Lower lobe of right lung (tissue), 2 donors: ENCODE measurements around the gene TMEM229A. TPM values are rescaled to one million over a fixed set of nuclear protein-coding genes. Genes with fewer than 3 reads are reported as not detected.
"Not testable (repeated sequence)": the region's sequence is repeated elsewhere in the genome, so short reads cannot be mapped to it uniquely, and the experiment has no call there.

Experiments used
- ATAC-seq, 2 donors: fragments of 200-7000 bp; cut with Tn5 transposase; one replicate each; pipeline ENCODE4 v1.9.1; 2020 to 2022; ENCODE audit warnings: mild to moderate bottlenecking in 2 of 2, moderate library complexity in 2 of 2
- DNase-seq: peaks from one replicate; pipeline ENCODE4 v3.0.0-alpha.2; 2020
- H3K27ac ChIP-seq: fragments of 200-600 bp; one replicate; pipeline ENCODE4 v1.8.0; 2022
- H3K27me3 ChIP-seq: fragments of 200-600 bp; one replicate; pipeline ENCODE4 v1.8.0; 2022; ENCODE audit warnings: low read depth
- H3K36me3 ChIP-seq: fragments of 200-600 bp; one replicate; pipeline ENCODE4 v1.8.0; 2022; ENCODE audit warnings: mild to moderate bottlenecking
- H3K4me1 ChIP-seq: fragments of 200-600 bp; one replicate; pipeline ENCODE4 v1.8.0; 2022
- H3K4me3 ChIP-seq: fragments of 200-600 bp; one replicate; pipeline ENCODE4 v1.8.0; 2022; ENCODE audit warnings: mild to moderate bottlenecking
- H3K9me3 ChIP-seq: fragments of 200-600 bp; one replicate; pipeline ENCODE4 v1.8.0; 2022
- intact Hi-C: fragments of 100-400 bp; cut with DNase I; formaldehyde crosslinking; loops from one replicate; pipeline ENCODE4 v1.11.0; 2022
- total RNA-seq: library from RNA; stranded (reverse); fragmentation: NEBNext Ultra II Directional; extraction: Animal tissue kit (Norgen Biotek cat#: 25700); gene quantifications from one replicate; pipeline ENCODE4 v1.2.1, GENCODE V29; 2021
- TF ChIP-seq, protein P1 (sequence below): fragments of 200-600 bp; IDR thresholded peaks from one replicate; pipeline ENCODE4 v1.8.0; 2022; ENCODE audit warnings: antibody characterized with exemption, mild to moderate bottlenecking
- donor health status: DM: no; HTN: yes; CAD: no; lungs with severe emphysema.

TMEM229A gene
- total RNA-seq, 1 donor from 2014 or later, result not detected

DNA sequence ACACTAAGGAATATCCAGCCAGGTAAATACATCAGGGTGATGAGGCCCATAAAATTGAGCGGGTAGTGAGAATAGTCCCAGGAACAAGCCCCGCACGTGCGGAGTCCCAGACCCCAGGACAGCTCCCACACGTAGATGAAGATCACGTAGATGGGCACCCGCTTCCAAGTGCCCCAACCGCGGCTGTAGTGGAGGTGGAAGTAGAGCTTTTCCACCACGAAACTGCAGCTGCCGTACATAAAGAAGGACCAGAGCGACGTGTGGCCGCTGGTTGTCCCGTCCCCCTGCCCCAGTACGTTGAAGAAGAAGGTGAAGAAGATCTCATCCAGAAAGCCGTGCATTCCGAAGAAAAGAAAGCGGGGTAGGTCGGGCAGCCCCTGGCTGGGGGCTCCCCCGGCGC, 948 bp downstream of the TMEM229A start:
- H3K9me3 ChIP-seq, result no peaks in the 10 kb centered on the region
- intact Hi-C loops, result no loop called here
- H3K4me3 ChIP-seq, result peak overlapping the region; percentile 46
- DNase-seq (no peak), ATAC-seq (peak in 1 of 2 donors; percentile 11)
- TF ChIP-seq, protein P1, sequence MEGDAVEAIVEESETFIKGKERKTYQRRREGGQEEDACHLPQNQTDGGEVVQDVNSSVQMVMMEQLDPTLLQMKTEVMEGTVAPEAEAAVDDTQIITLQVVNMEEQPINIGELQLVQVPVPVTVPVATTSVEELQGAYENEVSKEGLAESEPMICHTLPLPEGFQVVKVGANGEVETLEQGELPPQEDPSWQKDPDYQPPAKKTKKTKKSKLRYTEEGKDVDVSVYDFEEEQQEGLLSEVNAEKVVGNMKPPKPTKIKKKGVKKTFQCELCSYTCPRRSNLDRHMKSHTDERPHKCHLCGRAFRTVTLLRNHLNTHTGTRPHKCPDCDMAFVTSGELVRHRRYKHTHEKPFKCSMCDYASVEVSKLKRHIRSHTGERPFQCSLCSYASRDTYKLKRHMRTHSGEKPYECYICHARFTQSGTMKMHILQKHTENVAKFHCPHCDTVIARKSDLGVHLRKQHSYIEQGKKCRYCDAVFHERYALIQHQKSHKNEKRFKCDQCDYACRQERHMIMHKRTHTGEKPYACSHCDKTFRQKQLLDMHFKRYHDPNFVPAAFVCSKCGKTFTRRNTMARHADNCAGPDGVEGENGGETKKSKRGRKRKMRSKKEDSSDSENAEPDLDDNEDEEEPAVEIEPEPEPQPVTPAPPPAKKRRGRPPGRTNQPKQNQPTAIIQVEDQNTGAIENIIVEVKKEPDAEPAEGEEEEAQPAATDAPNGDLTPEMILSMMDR, result no peak
- H3K36me3 ChIP-seq, result no peaks in the 10 kb centered on the region
- peaks cover 37% of the 10 kb centered on the region for H3K27me3 ChIP-seq
- H3K4me1 ChIP-seq, result peaks cover 14% of the 10 kb centered on the region
- no peak overlapping the region for H3K27ac ChIP-seq

DNA sequence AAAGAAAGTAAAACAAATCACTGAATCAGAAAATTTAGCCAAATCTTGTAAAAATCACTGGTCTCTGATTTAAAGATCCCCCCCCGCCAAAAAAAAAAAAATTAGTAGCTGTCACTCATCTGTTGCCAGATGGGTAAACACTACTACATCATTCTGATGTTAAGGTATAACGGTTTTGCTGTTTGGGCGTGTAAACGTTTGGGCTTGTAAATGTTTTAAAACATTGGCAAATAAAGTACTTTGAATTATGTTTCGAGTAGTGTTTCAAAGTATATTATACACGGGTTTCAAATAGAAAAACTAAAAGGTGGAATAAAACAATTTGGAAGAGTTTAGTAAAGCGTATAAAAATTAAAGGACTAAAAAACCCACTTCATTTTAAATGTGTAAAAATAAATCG, 1.5 kb downstream of the TMEM229A start:
- intact Hi-C loops, result no loop called here
- no peak overlapping the region for H3K4me3 ChIP-seq
- no peak for ATAC-seq
- H3K27me3 ChIP-seq, result peaks cover 40% of the 10 kb centered on the region
- no peak overlapping the region for H3K27ac ChIP-seq
- TF ChIP-seq, protein P1, result no peak
- H3K36me3 ChIP-seq, result no peaks in the 10 kb centered on the region
- H3K4me1 ChIP-seq, result peaks cover 14% of the 10 kb centered on the region
- no peak for DNase-seq
- H3K9me3 ChIP-seq, result no peaks in the 10 kb centered on the region

DNA sequence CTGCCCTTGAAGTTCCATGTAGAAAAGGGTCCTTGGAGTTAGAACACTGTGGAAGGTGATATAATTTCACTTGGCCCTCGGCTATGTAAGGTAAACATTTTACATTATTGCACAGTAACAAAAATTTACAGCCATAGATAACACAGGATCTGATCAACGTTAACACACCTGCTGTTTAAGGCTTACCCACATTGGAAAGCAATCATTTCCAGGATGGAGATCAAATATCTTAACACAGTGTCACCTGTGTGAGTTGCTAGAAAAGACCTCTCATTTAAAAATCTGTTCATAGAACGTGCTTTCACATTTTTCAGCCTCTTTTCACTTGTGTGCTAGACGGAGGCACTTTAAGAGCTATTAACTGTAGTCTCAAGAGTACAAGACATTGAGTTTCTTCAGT, 1.9 kb downstream of the TMEM229A start:
- H3K9me3 ChIP-seq, result no peaks in the 10 kb centered on the region
- peaks cover 42% of the 10 kb centered on the region for H3K27me3 ChIP-seq
- ATAC-seq (no peak), DNase-seq (no peak)
- peaks cover 14% of the 10 kb centered on the region for H3K4me1 ChIP-seq
- no peak overlapping the region for H3K4me3 ChIP-seq
- no peak overlapping the region for H3K27ac ChIP-seq
- intact Hi-C loops, result no loop called here
- TF ChIP-seq, protein P1, result no peak
- no peaks in the 10 kb centered on the region for H3K36me3 ChIP-seq

DNA sequence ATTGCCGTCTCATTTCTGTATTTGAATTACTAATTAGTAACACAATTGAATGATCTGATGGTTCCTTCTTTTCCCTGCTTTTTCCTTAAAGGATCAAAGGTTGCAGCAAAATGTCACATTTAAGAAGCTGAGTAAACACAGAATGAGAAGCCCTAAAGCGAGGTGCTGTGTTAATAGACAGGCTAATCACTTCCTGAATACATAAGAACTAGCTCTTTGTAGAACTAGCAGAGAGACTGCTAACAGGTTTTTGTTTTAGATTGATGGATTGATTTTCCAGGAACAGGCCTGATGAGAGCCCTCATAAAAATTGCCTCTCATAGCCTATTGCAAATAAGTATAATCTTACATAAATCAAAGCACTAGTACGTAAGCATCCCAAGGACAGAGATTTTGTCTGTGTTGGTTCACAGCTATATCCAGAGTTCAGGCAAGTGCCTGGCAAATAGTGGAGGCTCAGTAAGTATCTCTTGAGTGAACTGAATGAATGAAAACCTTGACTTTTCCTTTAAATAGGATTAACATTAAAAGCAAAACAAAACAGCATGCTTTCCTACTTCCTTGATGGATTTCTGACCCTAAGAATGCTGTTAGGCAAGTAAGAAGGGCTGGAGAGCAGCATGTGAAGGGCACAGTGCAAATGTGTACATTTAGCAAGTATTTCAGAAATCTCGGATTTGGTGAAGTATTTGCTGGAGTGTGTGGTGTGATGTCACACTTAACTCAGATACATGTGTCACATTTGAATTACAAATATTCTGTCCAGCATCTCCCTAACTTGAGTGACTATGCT, 3.3 kb downstream of the TMEM229A start:
- no peak overlapping the region for H3K27ac ChIP-seq
- peaks cover 14% of the 10 kb centered on the region for H3K4me1 ChIP-seq
- ATAC-seq (no peak), DNase-seq (no peak)
- H3K36me3 ChIP-seq, result no peaks in the 10 kb centered on the region
- TF ChIP-seq, protein P1, result no peak
- no peak overlapping the region for H3K4me3 ChIP-seq
- peaks cover 42% of the 10 kb centered on the region for H3K27me3 ChIP-seq
- H3K9me3 ChIP-seq, result no peaks in the 10 kb centered on the region
- intact Hi-C loops, result no loop called here

DNA sequence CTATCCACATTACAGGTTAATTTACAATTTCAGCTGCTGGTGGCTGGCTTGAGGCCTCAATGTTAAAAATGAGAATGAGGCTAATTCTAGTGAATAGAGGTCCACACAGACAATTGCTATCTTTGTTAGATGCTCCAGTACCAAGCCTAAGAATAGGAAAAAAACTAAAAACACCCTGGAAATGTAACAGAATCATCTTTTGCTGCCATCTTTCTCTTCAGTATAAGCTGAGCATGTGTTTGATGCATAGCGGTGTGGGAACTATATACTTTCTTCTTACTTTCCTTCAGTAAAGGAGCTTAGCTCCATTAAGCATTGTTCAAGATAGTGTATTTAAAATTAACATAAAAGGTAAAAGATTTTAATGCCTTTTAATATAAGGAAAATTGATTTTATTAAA, 5.6 kb downstream of the TMEM229A start:
- TF ChIP-seq, protein P1, result no peak
- Histone ChIP-seq H3K36me3 (no peaks in the 10 kb centered on the region), H3K4me1 (peaks cover 5% of the 10 kb centered on the region), H3K4me3 (no peak overlapping the region), H3K27me3 (peaks cover 31% of the 10 kb centered on the region), H3K9me3 (no peaks in the 10 kb centered on the region), H3K27ac (no peak overlapping the region)
- no peak for ATAC-seq
- DNase-seq, result no peak
- intact Hi-C loops, result no loop called here

DNA sequence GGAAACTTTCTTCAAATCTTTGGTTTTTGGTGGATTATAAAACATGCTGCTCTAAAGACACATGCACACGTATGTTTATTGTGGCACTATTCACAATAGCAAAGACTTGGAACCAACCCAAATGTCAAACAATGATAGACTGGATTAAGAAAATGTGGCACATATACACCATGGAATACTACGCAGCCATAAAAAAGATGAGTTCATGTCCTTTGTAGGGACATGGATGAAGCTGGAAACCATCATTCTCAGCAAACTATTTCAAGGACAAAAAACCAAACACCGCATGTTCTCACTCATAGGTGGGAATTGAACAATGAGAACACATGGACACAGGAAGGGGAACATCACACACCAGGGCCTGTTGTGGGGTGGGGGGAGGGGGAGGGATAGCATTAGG, 8.5 kb downstream of the TMEM229A start:
- ATAC-seq, DNase-seq, intact Hi-C loops: not testable (repeated sequence)

More for the DNA sequence above, 8.5 kb downstream of the TMEM229A start:
- H3K4me1 ChIP-seq, H3K4me3 ChIP-seq, H3K9me3 ChIP-seq, H3K27ac ChIP-seq, H3K36me3 ChIP-seq: not testable (repeated sequence)
- peaks cover 10% of the 10 kb centered on the region for H3K27me3 ChIP-seq
